ENCODE data around the gene ZNF77.

GRCh38 chr19:2983351-2984214 is 38.8 kb upstream of the ZNF77 start:
- TF ChIP-seq RAD21 (IDR thresholded peaks at IDR 0.05; ENCODE audit: insufficient read depth, low read depth, low read length) (no peak), CTCF (IDR thresholded peaks at IDR 0.05 in 2 of 3, conservative IDR thresholded peaks at IDR 0.05 in 1 of 3; ENCODE audit: control insufficient read depth in 2 of 3, extremely low read depth in 1 of 3, insufficient read depth in 1 of 3, low read depth in 3 of 3, low read length in 3 of 3) (no peak)

Measured in GM12878 (cell line).